T-helper 2 cell (primary cell): ENCODE measurements around the gene ADAMTS19.
"Not testable (repeated sequence)": the region's sequence is repeated elsewhere in the genome, so short reads cannot be mapped to it uniquely, and the experiment has no call there.

Experiments
- DNase-seq, 5 experiments: peaks; one replicate each; pipeline versions ENCODE4 v3.0.0 to v3.0.0-alpha.2; 2012 to 2022
- total RNA-seq, 2 donors: gene quantifications; one replicate each; lab custom pipeline; 2026; lab: John Stamatoyannopoulos, UW

ADAMTS19 gene, protein sequence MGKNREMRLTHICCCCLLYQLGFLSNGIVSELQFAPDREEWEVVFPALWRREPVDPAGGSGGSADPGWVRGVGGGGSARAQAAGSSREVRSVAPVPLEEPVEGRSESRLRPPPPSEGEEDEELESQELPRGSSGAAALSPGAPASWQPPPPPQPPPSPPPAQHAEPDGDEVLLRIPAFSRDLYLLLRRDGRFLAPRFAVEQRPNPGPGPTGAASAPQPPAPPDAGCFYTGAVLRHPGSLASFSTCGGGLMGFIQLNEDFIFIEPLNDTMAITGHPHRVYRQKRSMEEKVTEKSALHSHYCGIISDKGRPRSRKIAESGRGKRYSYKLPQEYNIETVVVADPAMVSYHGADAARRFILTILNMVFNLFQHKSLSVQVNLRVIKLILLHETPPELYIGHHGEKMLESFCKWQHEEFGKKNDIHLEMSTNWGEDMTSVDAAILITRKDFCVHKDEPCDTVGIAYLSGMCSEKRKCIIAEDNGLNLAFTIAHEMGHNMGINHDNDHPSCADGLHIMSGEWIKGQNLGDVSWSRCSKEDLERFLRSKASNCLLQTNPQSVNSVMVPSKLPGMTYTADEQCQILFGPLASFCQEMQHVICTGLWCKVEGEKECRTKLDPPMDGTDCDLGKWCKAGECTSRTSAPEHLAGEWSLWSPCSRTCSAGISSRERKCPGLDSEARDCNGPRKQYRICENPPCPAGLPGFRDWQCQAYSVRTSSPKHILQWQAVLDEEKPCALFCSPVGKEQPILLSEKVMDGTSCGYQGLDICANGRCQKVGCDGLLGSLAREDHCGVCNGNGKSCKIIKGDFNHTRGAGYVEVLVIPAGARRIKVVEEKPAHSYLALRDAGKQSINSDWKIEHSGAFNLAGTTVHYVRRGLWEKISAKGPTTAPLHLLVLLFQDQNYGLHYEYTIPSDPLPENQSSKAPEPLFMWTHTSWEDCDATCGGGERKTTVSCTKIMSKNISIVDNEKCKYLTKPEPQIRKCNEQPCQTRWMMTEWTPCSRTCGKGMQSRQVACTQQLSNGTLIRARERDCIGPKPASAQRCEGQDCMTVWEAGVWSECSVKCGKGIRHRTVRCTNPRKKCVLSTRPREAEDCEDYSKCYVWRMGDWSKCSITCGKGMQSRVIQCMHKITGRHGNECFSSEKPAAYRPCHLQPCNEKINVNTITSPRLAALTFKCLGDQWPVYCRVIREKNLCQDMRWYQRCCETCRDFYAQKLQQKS
- total RNA-seq = 0 to 0.07 reads per million in 2 donors

GRCh38 chr5:129459777-129460671 is at the start of gene ADAMTS19:
TSS of gene ADAMTS19 (plus strand) at chr5:129460298. CDS start at chr5:129460392, 94 bp downstream.
- peak in 1 of 5 experiments; percentile 16 for DNase-seq

DNA sequence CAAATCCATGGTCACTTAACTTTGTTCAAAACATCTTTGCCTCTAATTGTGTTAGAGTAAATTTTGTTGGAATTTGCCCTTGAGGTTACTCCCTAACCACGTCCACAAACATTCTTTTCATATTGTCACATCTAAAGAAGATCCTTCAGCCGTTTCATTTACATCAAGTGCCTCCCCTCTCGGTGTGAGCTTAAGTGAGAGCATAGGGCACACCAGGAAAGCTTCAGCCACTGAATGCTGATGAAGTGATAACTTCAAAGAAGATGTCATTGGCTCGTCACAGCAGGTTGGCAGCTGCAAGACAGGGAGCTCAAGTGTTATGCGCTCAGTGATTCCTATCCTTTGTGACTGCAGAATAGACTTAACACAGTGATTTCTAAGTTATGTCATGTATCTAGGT is 49.6 kb upstream of the ADAMTS19 start:
- no peak for DNase-seq

DNA sequence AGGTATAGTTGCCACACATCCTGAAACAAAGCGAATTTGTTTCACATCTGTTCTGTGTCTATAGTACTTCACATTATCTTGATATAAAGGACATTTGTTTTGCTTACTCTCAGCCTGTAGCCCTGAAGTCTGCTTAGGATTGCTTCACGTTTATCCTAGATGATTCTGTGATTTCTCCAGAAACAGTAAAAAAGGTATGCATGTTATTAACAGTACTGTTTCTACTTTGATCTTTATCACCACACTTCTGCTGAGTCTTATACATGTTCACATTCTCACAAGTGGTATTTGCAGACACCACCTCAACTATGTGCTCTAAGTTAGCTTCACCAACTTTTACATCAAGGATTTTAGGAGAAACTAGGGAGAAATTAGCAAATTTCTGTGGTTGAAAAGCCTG is 47.4 kb upstream of the ADAMTS19 start:
- DNase-seq = no peak

- no peak for DNase-seq
These were observed 46.5 kb upstream of the ADAMTS19 start for GRCh38 chr5:129413570-129413969.

DNA sequence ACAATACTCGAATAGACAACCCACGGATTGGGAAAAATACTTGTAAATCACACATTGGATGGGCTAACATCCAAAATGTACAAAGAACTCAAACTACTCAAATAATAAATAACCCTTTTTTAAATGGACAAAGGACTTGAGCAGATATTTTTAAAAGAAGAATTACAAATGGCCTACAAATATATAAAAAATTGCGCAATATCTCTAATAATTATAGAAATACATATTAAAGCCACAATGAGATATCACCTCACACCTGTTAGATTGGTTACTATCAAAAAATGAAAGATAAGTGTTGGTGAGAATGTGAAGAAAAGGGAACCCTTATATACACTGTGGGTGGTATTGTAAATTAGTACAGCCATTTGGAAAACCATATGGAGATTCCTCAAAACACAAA is 40.8 kb upstream of the ADAMTS19 start:
- no peak for DNase-seq

DNA sequence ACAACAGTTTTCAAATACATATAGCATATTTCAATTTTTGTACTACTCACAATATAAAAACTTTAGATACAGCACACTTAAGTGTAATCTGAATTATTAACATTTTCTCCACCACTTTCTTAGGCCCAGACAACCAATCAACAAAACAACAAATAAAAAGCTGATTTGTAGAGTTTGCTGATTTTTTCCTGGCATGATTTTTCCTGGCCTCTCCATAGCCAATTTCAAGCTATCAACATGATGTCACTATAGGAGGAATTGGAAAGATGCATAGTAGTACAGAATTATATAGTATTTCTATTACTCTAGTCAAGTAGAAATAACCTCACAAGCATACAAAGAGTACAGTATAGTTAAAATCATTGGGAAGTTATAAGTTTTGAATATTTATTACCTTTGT is 35.1 kb upstream of the ADAMTS19 start:
- DNase-seq = no peak

GRCh38 chr5:129426071-129426470 is 34.0 kb upstream of the ADAMTS19 start:
- no peak for DNase-seq

GRCh38 chr5:129428636-129429035 is 31.5 kb upstream of the ADAMTS19 start:
- not testable (repeated sequence) for DNase-seq

DNA sequence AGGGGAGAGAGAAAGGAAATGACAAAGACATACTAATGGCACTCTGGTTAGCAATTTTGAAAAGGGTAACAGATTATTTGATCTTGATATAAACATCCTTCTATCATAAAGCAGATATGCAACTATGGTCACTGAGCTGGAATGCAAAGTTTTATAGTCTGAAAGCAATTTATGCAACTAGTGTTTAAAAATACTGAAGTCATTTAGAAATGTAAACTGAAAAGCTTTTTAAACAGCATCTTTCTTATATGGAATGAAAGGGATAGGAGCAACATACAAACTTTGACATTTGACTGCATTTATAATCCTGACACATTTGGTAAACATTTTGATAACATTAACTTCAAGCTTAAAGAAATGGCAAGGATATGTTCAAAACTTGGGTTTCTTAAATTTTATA is 28.7 kb upstream of the ADAMTS19 start:
- no peak for DNase-seq

- DNase-seq = no peak
These were observed 21.8 kb upstream of the ADAMTS19 start for GRCh38 chr5:129438322-129438721.

DNA sequence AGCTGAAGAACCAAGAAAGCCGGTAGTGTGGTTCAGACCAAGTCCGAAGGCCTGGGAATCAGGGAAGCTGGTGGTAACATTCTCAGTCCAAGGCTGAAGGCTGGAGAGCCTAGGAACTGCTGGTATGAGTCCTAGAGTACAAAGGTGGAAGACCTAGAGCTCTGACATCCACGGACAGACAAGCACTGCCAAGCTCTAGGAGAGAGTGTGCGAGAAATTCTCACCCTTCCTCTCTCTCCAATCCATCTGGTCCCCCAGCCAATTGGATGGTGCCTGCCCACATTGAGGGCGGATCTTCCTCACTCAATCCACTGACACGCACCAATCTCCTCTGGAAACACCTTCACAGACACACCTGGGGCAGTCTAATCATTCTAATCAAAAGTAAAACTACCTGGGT is 19.7 kb upstream of the ADAMTS19 start:
- no peak for DNase-seq

DNA sequence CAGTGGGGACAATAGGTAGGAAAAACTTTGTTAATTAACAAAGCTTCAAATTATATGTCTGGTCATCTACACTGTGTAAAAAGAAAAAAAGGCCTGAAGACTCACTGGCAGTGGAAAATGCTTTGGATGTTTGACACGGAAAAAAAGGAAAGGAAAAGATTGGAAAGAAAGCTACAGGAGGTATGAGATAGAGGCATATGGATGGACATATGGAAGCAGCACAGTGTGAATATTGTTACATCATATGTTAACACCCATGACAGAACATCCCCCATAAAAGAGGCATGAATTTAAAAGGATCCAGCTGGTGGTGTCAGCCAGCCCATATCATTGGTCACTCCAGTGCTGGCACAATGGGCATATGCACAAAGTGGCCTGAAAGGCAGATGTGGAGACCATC is 19.0 kb upstream of the ADAMTS19 start:
- no peak for DNase-seq

- no peak for DNase-seq
These were observed 14.7 kb upstream of the ADAMTS19 start for GRCh38 chr5:129445379-129445778.

DNA sequence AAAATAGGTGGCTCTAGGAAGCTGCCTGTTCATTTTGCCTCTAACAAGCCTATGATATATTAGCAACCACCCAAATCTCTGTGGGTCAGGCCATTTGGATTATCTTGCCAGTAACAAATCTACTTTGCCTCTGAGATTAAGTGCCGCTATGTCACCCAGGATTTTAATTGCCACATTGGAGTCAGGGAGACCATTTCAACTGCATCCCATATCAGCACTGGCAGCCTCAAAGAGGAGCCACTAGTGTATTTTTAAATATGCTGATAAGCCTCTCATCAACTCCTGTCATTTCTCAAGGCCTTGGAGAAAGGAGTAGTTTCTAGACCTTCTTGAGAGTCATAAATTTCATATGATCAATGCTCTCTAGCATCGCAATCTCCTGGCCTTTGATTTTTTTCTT is 12.1 kb upstream of the ADAMTS19 start:
- DNase-seq = no peak

DNA sequence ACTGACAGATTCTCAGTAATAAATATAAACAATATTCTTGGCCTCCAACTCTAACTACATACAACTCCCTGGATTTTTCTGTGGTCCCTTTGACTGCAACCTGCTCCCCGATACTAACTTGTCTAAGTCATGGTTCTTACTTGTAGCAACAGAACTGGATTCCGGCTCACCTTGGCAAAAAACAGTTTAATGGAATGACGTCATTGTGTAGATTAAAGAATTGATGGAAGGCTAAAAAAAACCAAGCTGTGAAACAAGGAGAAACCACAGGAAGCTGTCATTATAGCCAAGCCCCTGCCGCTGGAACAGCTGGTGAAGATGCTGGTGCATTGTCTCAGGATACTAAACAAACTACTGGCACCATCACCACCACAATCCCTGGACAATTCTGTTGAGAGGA is 11.4 kb upstream of the ADAMTS19 start:
- no peak for DNase-seq

DNA sequence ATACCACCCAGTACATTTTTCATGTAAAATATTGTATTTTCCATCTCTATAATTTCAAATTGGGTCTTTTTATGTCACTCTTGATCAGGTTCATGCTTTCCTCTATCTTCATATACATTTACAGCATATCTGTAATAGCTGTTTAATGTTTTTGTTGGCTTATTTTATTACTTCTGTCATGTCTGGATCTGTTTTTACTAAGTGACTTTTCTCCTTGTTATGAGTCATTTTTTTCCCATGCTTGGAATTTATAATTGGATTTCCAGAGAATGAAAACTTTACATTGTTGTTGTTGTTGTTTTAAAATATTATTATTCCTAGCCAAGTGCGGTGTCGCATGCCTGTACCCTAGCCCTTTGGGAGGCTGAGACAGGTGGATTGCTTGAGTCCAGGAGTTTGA is 5.6 kb upstream of the ADAMTS19 start:
- no peak for DNase-seq

GRCh38 chr5:129459450-129459776 is 685 bp upstream of the ADAMTS19 start:
- no peak for DNase-seq

GRCh38 chr5:129460672-129460935 is 506 bp downstream of the ADAMTS19 start:
- no peak for DNase-seq

- DNase-seq = peak in 1 of 5 experiments; percentile 10
These were observed 1.0 kb downstream of the ADAMTS19 start for GRCh38 chr5:129460936-129461710.

DNA sequence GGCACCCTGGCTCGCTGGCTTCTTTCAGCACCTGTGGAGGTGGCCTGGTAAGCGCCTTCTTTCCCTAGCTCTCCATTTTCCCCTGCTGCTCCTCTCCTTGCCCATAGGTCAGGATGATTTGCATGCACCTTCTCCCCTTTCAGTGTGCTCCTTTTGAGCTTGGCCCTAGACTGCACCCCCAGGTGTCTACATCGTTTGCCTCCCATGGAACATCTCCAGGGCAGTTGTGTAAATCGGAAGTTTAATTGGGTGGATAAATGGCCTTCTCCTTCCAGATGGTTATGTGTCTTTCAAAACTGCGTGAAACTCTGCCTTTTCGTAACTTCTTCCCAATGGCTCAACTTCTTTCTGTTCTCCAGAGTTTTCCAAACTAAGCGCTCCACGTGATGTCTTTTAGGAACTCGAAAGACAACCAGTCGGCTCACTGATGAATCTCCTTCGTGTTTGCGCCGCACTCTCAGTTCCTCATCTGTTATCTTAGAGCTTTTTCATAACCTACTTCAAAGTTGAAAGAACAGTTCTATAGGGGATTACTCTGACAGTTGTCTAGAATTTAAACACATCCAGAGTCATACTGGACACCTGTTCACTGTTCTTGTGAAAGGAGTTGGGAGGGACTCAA is 1.7 kb downstream of the ADAMTS19 start:
- no peak for DNase-seq

DNA sequence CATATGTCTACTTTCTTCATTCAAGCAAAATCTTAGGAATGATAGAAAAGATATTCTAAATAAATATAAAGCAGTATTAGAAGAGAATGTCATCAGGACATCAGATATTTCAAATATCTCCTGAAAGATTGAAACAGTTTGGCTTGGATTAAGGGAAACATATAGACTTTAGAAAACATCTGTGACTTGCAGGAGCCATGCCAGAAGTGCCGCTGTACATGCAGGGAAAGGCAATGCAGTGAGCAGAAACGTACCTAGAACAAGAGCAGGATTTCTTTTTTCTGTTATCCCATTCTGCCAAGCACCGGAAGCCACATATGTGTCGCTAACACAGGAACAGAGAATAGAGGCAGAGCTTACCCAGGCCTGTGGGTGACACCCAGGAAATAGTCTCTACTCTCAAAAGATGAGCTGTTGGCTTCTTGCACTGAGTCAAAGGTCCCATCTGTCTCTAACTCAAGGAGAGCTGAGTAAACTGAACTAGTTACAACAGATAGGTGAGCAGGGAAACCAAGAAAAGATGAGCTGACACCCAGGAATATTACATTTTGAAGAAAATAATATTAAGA is 5.8 kb downstream of the ADAMTS19 start:
- DNase-seq = no peak
